Activated CD8-positive, alpha-beta memory T cell treated with anti-CD3 and anti-CD28 coated beads, Interleukin-2, amount 10 ng/mL, durations not matched to agents 7 days and 5 days (primary cell): ENCODE data around the gene SEPTIN7. TPM values are rescaled to one million over a fixed set of nuclear protein-coding genes. Genes with fewer than 3 reads are reported as not detected.

Source experiments
- ATAC-seq: fragments of 150-1000 bp; cut with Tn5 transposase; one replicate; pipeline ENCODE4 v1.10.0; 2021; ENCODE audit warnings: moderate library complexity
- CTCF ChIA-PET: fragments of 350-600 bp; sonication (Branson Sonifier 250); formaldehyde crosslinking; loops from one replicate; lab custom pipeline; 2021; ENCODE audit warnings: antibody characterized with exemption; lab: Charles Lee
- DNase-seq: peaks from one replicate; pipeline ENCODE4 v3.0.0-alpha.2; 2020
- H3K27ac Mint-ChIP-seq: one replicate; pipeline ENCODE4 v1.8.0; 2021; ENCODE audit warnings: mild to moderate bottlenecking, mixed read lengths
- H3K27me3 Mint-ChIP-seq: one replicate; pipeline ENCODE4 v1.8.0; 2021; ENCODE audit warnings: mixed read lengths
- H3K36me3 Mint-ChIP-seq: one replicate; pipeline ENCODE4 v1.8.0; 2021; ENCODE audit warnings: mild to moderate bottlenecking, mixed read lengths
- H3K4me1 Mint-ChIP-seq: one replicate; pipeline ENCODE4 v1.8.0; 2021; ENCODE audit warnings: mixed read lengths
- H3K4me3 Mint-ChIP-seq: one replicate; pipeline ENCODE4 v1.8.0; 2021; ENCODE audit warnings: mild to moderate bottlenecking, moderate library complexity, mixed read lengths
- H3K9me3 Mint-ChIP-seq: one replicate; pipeline ENCODE4 v1.8.0; 2022; ENCODE audit warnings: low read depth, mixed read lengths
- total RNA-seq, 2 experiments: library from RNA; stranded (reverse); gene quantifications; one replicate each; pipeline ENCODE4 v1.2.3, GENCODE V29; 2021

The SEPTIN7 gene
- total RNA-seq, 2 experiments from 2014 or later = 192 to 237 TPM

- H3K4me1 Mint-ChIP-seq = peaks cover 22% of the 10 kb centered on the region
These were observed 25.1 kb downstream of the SEPTIN7 start for GRCh38 chr7:35825974-35826373.

GRCh38 chr7:35826751-35827150 is 25.9 kb downstream of the SEPTIN7 start:
- peaks cover 22% of the 10 kb centered on the region for H3K4me1 Mint-ChIP-seq
- H3K27ac Mint-ChIP-seq = no peak overlapping the region
- H3K9me3 Mint-ChIP-seq = peaks cover 3% of the 10 kb centered on the region
- DNase-seq = no peak
- no peak overlapping the region for H3K4me3 Mint-ChIP-seq
- CTCF ChIA-PET = no interaction called here
- ATAC-seq = no peak
- peaks cover 21% of the 10 kb centered on the region for H3K36me3 Mint-ChIP-seq
- H3K27me3 Mint-ChIP-seq = no peaks in the 10 kb centered on the region

More at GRCh38 chr7:35825974-35826373, 25.1 kb downstream of the SEPTIN7 start:
- Mint-ChIP-seq H3K27me3 (no peaks in the 10 kb centered on the region), H3K36me3 (peaks cover 25% of the 10 kb centered on the region), H3K4me3 (no peak overlapping the region), H3K27ac (no peak overlapping the region), H3K9me3 (peaks cover 3% of the 10 kb centered on the region)
- CTCF ChIA-PET = no interaction called here
- DNase-seq (no peak), ATAC-seq (no peak)

- DNase-seq = no peak
- Mint-ChIP-seq H3K4me1 (peaks cover 17% of the 10 kb centered on the region), H3K4me3 (no peak overlapping the region), H3K9me3 (no peaks in the 10 kb centered on the region), H3K27me3 (no peaks in the 10 kb centered on the region), H3K36me3 (peaks cover 29% of the 10 kb centered on the region), H3K27ac (no peak overlapping the region)
- CTCF ChIA-PET = no interaction called here
- ATAC-seq = no peak
These were observed 28.0 kb downstream of the SEPTIN7 start for GRCh38 chr7:35828817-35829216.

- Mint-ChIP-seq H3K4me3 (no peak overlapping the region), H3K9me3 (no peaks in the 10 kb centered on the region), H3K36me3 (peaks cover 44% of the 10 kb centered on the region), H3K4me1 (peaks cover 20% of the 10 kb centered on the region), H3K27me3 (no peaks in the 10 kb centered on the region), H3K27ac (no peak overlapping the region)
- ATAC-seq (no peak), DNase-seq (no peak)
- CTCF ChIA-PET = interaction anchor here (1.7 kb wide), 1 partner anchor 27 kb away, joined by 5 read pairs; no protein-coding TSS in a partner anchor
These were observed 30.4 kb downstream of the SEPTIN7 start for GRCh38 chr7:35831208-35831607.

GRCh38 chr7:35839860-35840854 is 39.3 kb downstream of the SEPTIN7 start:
- CTCF ChIA-PET = no interaction called here
- peaks cover 10% of the 10 kb centered on the region for H3K4me1 Mint-ChIP-seq
- no peak overlapping the region for H3K4me3 Mint-ChIP-seq
- peaks cover 42% of the 10 kb centered on the region for H3K36me3 Mint-ChIP-seq
- no peaks in the 10 kb centered on the region for H3K9me3 Mint-ChIP-seq
- DNase-seq = no peak
- H3K27ac Mint-ChIP-seq = no peak overlapping the region
- ATAC-seq = no peak
- no peaks in the 10 kb centered on the region for H3K27me3 Mint-ChIP-seq

GRCh38 chr7:35846816-35847412 is 46.1 kb downstream of the SEPTIN7 start:
- H3K27me3 Mint-ChIP-seq = no peaks in the 10 kb centered on the region
- ATAC-seq (no peak), DNase-seq (no peak)
- H3K4me3 Mint-ChIP-seq = no peak overlapping the region
- peaks cover under 1% of the 10 kb centered on the region for H3K4me1 Mint-ChIP-seq
- no peak overlapping the region for H3K27ac Mint-ChIP-seq
- H3K9me3 Mint-ChIP-seq = no peaks in the 10 kb centered on the region
- CTCF ChIA-PET = interaction anchor here (0.8 kb wide), 1 partner anchor 153 kb away, joined by 3 read pairs; no protein-coding TSS in a partner anchor
- peaks cover 42% of the 10 kb centered on the region for H3K36me3 Mint-ChIP-seq

GRCh38 chr7:35848725-35849124 is 47.9 kb downstream of the SEPTIN7 start:
- Mint-ChIP-seq H3K27me3 (no peaks in the 10 kb centered on the region), H3K4me1 (no peaks in the 10 kb centered on the region), H3K9me3 (no peaks in the 10 kb centered on the region), H3K4me3 (no peak overlapping the region), H3K27ac (no peak overlapping the region), H3K36me3 (peaks cover 47% of the 10 kb centered on the region)
- DNase-seq (no peak), ATAC-seq (no peak)
- CTCF ChIA-PET = interaction anchor here (0.8 kb wide), 1 partner anchor 124 kb away, joined by 3 read pairs; no protein-coding TSS in a partner anchor

GRCh38 chr7:35849158-35849831 is 48.4 kb downstream of the SEPTIN7 start:
- H3K36me3 Mint-ChIP-seq = peaks cover 44% of the 10 kb centered on the region
- CTCF ChIA-PET = interaction anchor here (0.8 kb wide), 1 partner anchor 124 kb away, joined by 3 read pairs; no protein-coding TSS in a partner anchor
- H3K9me3 Mint-ChIP-seq = no peaks in the 10 kb centered on the region
- DNase-seq = no peak
- H3K4me1 Mint-ChIP-seq = no peaks in the 10 kb centered on the region
- no peaks in the 10 kb centered on the region for H3K27me3 Mint-ChIP-seq
- ATAC-seq = no peak
- no peak overlapping the region for H3K4me3 Mint-ChIP-seq
- no peak overlapping the region for H3K27ac Mint-ChIP-seq

- CTCF ChIA-PET = no interaction called here
- DNase-seq (no peak), ATAC-seq (no peak)
- Mint-ChIP-seq H3K27me3 (no peaks in the 10 kb centered on the region), H3K9me3 (no peaks in the 10 kb centered on the region), H3K27ac (no peak overlapping the region), H3K36me3 (peaks cover 41% of the 10 kb centered on the region), H3K4me3 (no peak overlapping the region), H3K4me1 (no peaks in the 10 kb centered on the region)
These were observed 49.1 kb downstream of the SEPTIN7 start for GRCh38 chr7:35849954-35850353.

Other genes with a start within 250 kb of the SEPTIN7 start
- gene HERPUD2, start 105.9 kb upstream of the SEPTIN7 start, total RNA-seq = 10 to 100 TPM; 47.0 to 49.4 TPM